Liver (tissue), 3 donors: ENCODE results near the gene RTCB.

Experiments
- CTCF ChIP-seq: fragments of 150-350 bp; IDR thresholded peaks from 2 replicates; pipeline ENCODE4 v1.5.1; 2017; ENCODE audit warnings: improper control_type of control experiment, low read depth, low read length; ENCODE audit not compliant: missing input control
- JUND ChIP-seq, 2 donors: IDR thresholded peaks; 2 replicates each; pipeline ENCODE4 v1.6.1; 2016; ENCODE audit warnings: antibody characterized with exemption in 2 of 2
- MAX ChIP-seq: IDR thresholded peaks from 2 replicates; pipeline ENCODE4 v1.6.1; 2016; ENCODE audit warnings: antibody characterized with exemption
- REST ChIP-seq: IDR thresholded peaks from 2 replicates; pipeline ENCODE4 v1.6.1; 2016; ENCODE audit warnings: antibody characterized with exemption, mild to moderate bottlenecking
- RXRA ChIP-seq, 2 donors: IDR thresholded peaks; 2 replicates each; pipeline ENCODE4 v1.6.1; 2017 to 2018; ENCODE audit warnings: antibody characterized with exemption in 2 of 2, mild to moderate bottlenecking in 1 of 2
- YY1 ChIP-seq: IDR thresholded peaks from 2 replicates; pipeline ENCODE4 v1.6.1; 2016; ENCODE audit warnings: antibody characterized with exemption, mild to moderate bottlenecking
- donor health status: healthy.
- donor health status: healthy.

- TF ChIP-seq MAX (no peak), CTCF (no peak), REST (no peak), YY1 (no peak), JUND (IDR thresholded peaks at IDR 0.05) (no peak), RXRA (IDR thresholded peaks at IDR 0.05) (no peak)
Observed at GRCh38 chr22:32353840-32354239, 58.2 kb downstream of the RTCB start.
